ENCODE measurements around the gene RGSL1.
"Not testable (repeated sequence)": the region's sequence is repeated elsewhere in the genome, so short reads cannot be mapped to it uniquely, and the experiment has no call there.

Gene RGSL1

DNA sequence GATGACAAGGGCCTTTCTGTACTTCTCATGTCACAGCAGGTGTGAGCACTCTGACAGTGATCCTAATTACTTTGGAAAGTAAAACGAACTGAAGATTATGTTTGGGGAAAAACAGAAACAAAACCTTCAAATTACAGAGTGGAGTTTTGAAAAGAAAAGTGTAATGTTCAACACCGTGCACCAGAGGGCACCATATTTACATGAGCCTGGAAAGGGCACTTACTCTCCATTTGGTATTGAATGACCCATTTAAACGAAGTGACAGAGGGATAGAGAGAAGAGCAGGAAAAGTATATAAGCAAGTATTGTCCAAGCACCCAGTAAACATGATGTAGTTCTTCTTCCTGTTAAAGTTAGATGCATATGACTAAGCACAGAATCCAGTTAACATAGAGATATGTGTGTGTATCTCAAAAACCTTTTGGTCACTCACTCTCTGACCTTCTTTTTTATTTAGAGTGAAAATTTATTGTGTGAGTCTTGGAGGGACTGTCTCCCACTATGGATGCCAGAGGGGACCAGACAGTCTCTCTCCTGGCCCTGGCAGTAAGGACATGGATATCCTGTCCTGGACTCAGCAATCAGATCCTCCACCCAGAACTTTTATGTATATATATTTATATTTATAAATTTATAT is 3.8 kb upstream of the RGSL1 start:
- no peak for DNase-seq (ENCODE audit: low read depth in 2 of 2)

DNA sequence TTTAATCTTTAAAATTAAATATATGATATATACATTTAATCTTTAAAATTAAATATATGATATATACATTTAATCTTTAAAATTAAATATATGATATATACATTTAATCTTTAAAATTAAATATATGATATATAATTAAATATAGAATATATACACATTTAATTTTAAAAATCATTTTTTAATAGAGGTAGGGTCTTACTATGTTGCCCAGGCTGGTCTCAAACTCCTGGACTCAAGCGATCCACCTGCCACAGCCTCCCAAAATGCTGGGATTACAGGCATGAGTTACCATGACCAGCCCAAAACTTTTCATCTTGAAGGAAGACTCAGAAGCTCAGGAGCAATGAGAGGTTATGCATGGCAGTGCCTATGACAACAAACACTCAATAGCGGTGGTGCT is 2.8 kb upstream of the RGSL1 start:
- DNase-seq (ENCODE audit: low read depth in 2 of 2), result not testable (repeated sequence)

DNA sequence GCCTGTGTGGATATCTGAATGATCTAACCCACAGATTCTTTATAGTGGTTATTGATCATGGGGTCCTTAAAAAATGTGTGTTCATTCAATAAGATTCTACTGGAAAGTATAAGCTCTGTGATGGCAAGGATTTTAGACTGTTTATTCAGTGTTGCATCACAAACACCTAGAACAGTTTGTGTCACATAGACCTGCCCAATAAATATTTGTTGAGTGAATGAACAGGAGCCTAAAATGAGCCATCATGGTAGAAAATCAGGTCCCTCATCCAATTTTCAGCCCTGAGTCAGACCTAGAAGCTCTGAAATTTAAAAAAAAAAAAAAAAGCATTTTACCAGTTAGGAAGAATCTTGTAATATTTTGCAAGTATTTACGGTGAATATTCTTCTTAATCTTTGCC is 2.3 kb upstream of the RGSL1 start:
- DNase-seq (ENCODE audit: low read depth in 2 of 2), result no peak

DNA sequence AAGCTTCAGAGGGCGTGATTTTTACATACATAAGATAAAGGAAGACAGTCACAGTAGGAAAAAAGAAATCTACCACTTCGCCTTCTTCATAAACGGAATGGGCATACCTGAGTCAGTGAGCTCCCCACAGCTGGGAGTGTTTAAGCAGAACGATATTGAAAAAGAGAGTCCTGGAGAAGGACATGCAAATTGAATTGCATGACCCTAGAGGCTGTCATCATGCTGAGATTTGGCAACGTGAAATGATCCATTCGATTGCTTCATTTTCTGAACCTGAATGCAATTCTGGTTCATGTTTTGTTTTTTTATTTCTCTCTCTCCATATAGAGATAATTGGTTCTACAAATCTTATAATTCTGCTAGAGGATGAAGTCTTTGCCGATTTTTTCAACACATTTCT is 3.7 kb downstream of the RGSL1 start:
- DNase-seq (ENCODE audit: low read depth in 2 of 2), result no peak

DNA sequence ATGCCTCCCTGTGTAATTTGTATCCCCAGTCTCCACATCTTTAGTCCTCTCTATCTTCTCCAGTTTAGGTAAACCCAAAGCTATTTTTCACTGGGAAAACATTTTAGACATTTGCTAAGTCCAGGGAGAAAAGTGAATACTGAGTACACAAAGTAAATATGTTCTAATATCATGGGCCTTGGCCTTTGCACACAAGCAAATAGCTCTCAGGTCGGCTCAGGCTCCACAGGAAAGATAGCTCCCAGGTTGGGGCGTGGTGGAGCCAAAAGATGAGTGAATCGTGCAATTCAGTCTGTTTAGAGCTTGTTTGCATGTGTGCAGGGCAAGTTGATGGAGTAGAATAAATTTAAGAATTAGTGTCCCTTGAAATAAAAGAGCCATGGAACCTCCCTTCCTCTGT is 7.9 kb downstream of the RGSL1 start:
- DNase-seq (ENCODE audit: low read depth in 2 of 2), result no peak

DNA sequence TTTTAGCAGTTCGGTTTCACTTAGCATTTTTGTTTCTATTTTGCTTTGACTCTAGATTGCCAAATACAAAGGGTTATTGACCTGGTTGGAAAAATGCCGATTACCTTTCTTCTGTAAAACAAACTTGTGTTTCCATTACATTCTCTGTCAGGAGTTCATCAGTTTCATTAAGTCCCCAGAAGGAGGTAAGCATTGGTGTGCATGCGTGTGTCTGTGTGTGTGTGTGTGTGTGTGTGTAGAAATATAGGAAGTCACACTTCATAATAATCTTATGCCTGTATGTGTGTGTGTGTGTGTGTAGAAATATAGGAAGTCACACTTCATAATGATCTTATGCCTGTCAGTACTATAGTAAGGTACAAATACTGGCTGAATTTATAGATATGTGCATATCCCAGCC is 10.0 kb downstream of the RGSL1 start:
- DNase-seq (ENCODE audit: low read depth in 2 of 2), result no peak

DNA sequence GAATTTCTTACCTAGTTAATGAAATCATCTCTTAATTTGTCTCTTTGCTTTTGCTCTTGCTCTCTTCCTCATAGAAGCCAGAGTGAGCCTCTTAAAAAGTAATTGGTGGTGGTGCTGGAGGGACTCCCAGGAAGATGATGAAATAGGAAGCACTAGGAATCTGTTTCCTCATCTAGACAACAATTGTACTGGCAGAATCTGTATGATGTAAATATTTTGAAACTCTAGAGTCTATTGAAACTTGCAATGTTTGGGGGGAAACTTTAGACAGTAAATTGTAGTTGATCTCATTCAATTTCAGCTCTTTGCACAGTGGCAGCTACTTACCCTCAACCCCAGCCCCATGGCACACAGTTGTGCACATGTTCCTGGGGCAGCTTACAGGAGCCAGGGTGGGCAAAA is 10.6 kb downstream of the RGSL1 start:
- DNase-seq (ENCODE audit: low read depth in 2 of 2), result no peak

DNA sequence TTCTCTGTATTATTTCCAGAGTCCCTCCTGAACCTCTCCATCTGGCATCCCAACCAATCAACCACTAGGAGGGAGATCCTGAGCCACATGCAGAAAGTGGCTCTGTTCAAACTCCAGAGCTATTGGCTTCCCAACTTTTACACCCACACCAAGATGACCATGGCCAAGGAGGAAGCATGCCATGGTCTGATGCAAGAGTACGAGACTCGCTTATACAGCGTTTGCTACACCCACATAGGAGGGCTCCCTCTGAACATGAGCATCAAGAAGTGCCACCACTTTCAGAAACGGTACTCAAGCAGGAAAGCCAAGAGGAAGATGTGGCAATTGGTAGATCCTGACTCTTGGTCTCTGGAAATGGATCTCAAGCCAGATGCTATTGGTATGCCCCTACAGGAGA is 23.6 kb downstream of the RGSL1 start:
- DNase-seq (ENCODE audit: low read depth in 2 of 2), result no peak

DNA sequence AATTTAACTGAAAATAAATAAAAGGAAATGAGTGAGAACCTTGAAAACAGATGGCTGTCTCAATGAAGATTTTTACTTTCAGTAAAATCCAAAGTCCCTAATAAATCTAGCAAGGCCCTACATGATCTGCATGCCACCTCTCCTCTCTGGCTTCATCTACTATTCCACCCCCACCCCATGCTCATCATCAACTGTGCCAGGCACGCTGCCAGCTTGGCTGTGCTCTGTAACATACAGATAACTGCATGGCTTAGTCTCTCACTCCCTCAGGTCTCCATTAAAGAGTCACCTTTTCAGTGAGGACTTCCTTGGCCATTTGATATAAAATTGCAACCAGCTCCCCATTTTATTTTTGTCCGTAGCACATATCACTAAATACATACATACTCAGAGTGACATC is 26.7 kb downstream of the RGSL1 start:
- DNase-seq (ENCODE audit: low read depth in 2 of 2), result no peak

DNA sequence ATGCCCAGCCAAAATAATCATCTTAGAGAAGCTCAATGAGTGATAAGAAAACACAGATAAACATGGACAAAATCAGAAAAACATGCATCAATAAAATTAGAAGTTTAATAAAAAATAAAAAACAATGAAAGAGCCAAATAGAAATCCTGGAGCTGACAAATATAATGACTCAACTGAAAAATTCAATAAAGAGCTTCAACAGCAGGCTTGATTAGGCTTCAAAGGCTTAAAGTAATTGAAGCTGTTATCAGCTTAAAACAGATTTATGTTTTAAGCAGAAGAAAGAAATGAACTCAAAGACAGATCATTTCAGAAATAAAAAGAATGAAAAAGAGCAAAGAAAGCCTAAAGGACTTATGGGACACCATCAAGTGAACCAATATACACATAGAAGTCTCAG is 28.3 kb downstream of the RGSL1 start:
- DNase-seq (ENCODE audit: low read depth in 2 of 2), result no peak

DNA sequence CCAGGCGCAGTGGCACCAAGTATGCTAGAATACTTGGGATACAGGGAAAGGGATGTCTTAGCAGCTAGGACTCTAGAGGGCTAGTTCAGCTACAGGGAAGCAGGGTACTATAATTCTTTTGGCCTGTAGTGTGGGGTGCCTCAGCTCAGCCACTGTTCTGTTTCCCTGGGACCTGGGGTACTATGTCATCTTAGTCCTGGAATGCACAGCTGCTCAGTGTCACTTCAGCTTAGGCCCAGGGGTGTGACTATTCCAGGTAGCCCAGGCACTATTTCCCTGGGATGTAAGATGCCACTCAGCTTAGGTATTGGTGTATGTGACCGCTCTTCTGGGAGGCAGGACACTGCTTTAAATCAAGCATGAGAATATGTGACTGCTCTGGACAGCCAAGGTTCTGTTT is 34.1 kb downstream of the RGSL1 start:
- DNase-seq (ENCODE audit: low read depth in 2 of 2), result no peak

DNA sequence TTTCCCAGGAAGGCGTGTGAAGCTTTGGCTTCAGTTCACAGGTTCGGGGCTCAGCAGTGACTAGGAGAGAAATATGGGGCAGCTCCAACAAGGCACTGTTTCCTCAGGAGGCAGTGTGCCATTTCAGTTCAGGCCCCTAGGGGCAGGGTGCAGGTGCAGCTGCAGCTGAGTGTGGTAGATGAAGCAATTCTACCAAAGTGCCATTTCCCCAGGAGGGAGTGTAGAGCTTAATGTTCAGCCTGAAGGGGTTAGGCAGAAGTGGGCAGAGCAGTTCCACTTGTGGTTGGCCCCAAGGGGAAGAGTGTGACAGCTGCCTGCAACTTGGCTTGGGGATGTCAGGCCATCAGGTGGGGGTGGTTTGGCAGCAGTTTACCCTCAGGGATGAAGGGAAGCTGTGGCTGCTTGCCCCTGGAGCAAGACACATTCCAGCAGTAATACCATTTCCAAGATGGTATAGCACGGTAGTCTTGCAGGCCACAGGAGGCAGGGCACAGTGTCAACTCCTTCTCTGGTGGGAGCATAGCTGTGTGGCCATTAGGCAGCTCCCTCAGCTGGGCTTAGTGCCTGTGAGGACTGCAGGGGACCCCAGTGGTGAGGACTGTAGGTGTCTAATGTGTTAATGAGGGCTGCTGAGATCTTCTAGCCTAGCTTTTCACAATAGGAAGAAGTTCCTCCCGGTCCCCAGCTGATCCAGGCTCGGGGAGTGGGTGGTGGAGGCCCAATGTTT is 34.7 kb downstream of the RGSL1 start:
- DNase-seq (ENCODE audit: low read depth in 2 of 2), result no peak

DNA sequence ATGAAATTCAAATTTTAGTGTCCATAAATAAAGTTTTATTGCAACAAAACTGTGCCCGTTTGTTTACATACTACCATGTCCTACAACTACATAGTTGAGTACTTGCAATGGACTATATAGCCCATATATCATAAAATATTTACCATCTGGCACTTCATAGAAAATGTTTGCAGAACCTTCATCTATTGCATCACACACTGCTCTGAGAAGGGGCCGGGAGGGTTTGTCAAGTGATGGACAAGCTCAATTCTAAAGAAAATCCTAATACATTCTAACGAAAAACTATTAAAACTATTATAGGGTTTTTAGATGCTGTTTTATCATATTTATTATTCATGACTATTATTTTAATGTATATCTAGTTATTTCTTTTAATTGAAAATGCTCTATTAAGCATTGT is 35.9 kb downstream of the RGSL1 start:
- no peak for DNase-seq (ENCODE audit: low read depth in 2 of 2)

DNA sequence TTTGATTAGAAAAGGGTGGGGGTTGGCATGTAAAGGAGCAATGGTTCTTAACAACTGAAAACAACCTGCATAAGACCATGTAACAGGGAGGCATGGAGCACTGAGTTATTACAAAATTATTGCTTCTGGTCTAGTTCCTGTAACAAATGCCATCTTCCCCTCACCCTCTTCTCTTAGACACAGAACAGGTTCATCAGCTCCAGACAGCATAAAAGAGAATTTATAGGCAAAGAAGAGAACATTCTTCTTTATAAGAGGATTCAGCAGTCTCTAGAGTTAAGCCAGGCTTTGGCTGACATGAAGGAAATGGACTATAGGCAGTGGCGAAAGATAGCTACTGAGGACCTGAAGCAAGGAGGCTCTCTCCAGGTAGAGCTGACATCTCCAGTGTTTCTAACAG is 38.9 kb downstream of the RGSL1 start:
- no peak for DNase-seq (ENCODE audit: low read depth in 2 of 2)

DNA sequence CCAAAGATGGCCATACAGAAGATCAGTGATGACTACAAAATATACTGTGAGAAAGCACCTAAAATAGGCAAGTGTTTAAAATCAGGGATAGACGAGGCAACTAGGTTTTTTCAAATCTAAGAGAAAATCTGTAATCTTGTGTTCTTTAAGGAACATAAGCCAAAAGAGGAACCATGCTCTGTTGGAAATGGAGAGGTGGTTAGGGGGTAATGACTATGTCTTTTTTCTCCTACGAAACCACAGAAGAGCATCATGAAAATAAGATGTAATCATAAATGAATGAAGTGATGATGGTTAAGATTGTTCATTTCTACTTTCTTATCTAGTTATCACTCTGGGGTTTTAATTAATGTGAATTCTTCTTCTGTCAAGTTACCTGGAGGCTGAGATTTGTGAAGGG is 43.1 kb downstream of the RGSL1 start:
- DNase-seq (ENCODE audit: low read depth in 2 of 2), result no peak

DNA sequence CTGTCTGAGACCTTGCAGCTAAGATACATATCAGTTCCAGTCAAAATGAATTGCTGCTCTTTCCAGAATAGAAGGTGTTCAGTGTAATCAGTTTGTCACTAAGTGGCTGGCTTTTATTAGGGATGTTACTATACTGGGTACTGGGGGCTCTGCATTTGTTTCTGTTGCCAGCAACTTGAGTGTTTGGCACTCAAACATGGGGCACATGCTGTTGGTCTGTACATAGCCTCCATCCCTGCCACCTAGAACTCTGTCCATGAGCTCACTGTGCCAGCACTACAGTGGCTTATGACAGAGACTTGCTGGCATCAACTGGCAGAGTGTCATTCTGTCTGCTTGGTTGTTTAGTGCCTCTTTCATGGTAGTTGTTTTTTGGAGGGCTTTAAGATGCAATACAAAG is 45.1 kb downstream of the RGSL1 start:
- DNase-seq (ENCODE audit: low read depth in 2 of 2), result no peak

DNA sequence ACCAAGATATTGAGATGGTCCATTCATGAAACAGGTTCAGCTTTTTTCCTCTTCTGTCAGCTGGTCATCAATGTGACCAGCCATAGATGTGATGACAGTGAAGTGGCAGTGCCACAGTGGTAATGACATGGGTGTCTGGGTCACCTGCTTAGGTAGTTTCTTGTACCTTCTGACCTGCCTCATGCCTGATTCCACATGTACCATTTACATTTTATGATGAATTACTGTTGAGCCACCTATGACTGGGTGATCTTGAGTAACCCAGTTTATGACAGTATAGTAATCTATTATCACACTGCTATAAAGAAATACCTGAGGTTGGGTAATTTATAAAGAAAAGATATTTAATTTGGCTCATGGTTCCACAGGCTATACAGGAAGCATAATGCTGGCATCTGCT is 45.7 kb downstream of the RGSL1 start:
- no peak for DNase-seq (ENCODE audit: low read depth in 2 of 2)

DNA sequence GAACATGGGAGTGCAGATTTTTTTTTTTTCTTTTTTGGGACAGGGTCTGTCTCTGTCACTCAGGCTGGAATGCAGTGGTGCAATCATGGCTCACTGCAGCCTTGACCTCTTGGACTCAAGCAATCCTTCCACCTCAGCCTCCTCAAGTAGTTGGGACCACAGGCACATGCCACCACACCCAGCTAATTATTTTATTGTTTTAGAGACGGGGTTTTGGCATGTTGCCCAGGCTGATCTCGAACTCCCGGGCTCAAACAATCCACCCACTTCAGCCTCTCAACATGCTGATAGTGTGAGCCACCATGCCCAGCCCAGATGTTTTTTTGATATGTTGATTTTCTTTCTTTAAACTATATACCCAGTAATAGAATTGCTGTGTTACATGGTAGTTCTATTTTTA is 57.7 kb downstream of the RGSL1 start:
- no peak for DNase-seq (ENCODE audit: low read depth in 2 of 2)

DNA sequence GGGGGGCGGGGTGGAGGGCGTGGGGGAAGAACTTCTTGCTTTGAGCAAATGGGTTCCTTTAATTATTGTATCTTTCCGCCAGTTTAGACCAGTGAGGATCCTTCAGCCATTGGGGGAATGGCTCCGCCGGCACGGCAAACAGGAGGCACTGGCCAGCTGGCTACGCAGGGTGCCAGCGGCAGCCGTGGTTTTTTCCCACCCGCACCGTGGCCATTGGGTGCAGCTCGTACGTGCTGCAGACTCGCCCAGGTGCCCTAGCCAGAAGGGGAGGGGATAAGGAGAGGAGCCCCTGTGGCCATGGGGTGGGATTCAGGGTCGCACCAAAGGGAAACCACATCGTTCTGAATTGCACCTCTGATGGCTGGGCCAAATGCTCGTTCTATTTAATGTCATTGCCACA is 65.6 kb downstream of the RGSL1 start:
- DNase-seq (ENCODE audit: low read depth in 2 of 2), result no peak

DNA sequence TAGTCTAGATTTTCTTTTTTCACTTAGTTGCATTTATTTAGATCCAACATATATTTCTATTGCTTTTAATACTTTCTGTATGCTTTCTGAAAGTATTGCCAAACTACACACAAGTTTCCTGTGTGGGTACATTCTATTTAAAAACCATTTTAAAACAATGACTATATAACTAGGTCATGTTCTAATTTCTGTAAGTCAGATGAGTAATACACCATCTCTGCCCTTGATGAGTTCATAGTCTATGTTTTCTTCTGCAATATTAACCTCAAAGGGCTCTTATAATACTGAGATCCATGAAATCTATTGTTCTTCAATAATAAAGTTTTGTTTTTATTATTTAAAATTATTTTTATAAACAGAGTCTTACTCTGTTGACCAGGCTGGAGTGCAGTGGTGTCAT is 70.8 kb downstream of the RGSL1 start:
- DNase-seq (ENCODE audit: low read depth in 2 of 2), result no peak

DNA sequence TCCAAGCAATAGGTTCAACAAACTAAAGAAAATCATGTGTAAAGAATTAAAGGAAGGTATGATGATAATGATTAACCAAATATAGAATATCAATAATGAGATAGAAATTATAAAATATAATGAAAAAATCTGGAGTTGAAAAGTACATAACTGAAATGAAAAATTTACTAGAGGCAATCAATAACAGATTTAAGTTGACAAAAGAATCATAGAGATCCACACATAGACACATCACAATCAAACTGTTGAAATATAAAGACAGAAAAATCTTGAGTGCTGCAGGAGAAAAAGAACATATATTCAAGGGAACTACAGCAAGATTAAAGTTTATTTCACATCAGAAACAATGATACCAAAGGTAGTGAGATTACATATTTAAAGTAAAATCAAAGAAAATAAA is 75.4 kb downstream of the RGSL1 start:
- no peak for DNase-seq (ENCODE audit: low read depth in 2 of 2)

DNA sequence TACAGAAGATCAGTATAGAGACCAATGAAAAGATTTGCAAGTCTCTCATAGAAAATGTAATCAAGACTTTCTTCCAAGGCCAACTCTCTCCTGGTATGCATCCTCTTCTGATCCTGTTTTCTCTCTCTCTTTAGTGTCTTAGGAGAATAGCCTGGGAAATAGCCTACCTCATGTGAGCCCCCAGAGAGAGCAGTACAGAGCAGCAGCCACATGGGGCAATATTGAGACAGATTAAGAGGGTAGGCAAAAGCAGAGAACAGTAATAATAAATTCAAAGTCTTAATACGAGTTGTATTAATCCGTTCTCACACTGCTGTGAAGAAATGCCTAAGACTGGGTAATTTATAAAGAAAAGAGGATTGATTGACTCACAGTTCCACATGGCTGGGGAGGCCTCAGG is 77.7 kb downstream of the RGSL1 start:
- DNase-seq (ENCODE audit: low read depth in 2 of 2), result no peak

DNA sequence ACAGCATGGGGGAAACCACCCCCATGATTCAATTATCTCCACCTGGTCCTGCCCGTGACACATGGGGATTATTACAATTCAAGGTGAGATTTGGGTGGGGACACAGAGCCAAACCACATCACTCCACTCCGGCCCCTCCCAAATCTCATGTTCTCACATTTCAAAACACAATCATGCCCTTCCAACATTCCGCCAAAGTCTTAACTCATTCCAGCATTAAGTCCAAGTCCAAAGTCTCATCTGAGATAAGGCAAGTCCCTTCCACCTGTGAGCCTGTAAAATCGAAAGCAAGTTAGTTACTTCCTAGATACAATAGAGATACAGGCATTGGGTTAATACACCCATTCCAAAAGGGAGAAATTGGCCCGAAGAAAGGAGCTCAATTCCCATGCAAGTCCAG is 78.3 kb downstream of the RGSL1 start:
- not testable (repeated sequence) for DNase-seq (ENCODE audit: low read depth in 2 of 2)

DNA sequence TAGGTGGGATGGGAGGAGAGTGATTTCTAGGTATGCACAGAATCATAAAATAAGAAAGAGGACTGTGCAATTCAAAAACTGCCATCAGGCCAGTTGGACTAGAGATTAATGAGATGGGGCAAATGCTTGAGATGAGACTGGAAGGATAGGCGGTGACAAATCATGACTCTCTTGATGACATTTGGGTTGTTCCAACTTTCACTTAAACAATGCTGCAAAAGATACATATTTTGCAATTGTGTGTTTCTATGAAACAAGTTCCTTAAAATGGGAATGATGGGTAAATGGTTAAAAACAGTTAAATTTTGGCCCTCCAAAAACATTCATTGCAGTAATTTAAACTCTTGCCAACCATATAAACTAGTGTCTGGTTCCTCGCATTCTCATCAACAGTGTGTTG is 84.0 kb downstream of the RGSL1 start:
- DNase-seq (ENCODE audit: low read depth in 2 of 2), result no peak

Measured in stimulated activated CD4-positive, alpha-beta T cell treated with anti-CD3 and anti-CD28 coated beads, Interleukin-12 subunit alpha, Interleukin-12 subunit beta, amount 100 ng/mL, for 24 hours (primary cell).